Mesendoderm (in vitro differentiated cells): ENCODE data around the gene CLSTN1.

Experiments used
- DNase-seq: peaks from one replicate; pipeline ENCODE4 v3.0.0; 2013
- H2AK5ac ChIP-seq: 2 replicates; pipeline ENCODE4 v1.6.1; 2013; ENCODE audit warnings: low read length, inconsistent platforms
- H2BK120ac ChIP-seq: 2 replicates; pipeline ENCODE4 v1.6.1; 2013; ENCODE audit warnings: low read depth, mild to moderate bottlenecking, low read length, moderate library complexity, mixed read lengths
- H2BK15ac ChIP-seq: replicated peaks from 2 replicates; pipeline ENCODE4 v1.6.1; 2013; ENCODE audit warnings: low read depth, mild to moderate bottlenecking, moderate library complexity
- H2BK5ac ChIP-seq: 2 replicates; pipeline ENCODE4 v1.6.1; 2013; ENCODE audit warnings: low read length, inconsistent platforms
- H3K18ac ChIP-seq: 2 replicates; pipeline ENCODE4 v1.6.1; 2013; ENCODE audit warnings: mild to moderate bottlenecking, low read length, mixed read lengths
- H3K23ac ChIP-seq: one replicate; pipeline ENCODE4 v1.6.1; 2013; ENCODE audit warnings: low read length
- H3K27ac ChIP-seq: 2 replicates; pipeline ENCODE4 v1.5.1; 2013; ENCODE audit warnings: low read depth, mild to moderate bottlenecking, inconsistent platforms, low read length, moderate library complexity
- H3K27me3 ChIP-seq: 2 replicates; pipeline ENCODE4 v1.6.1; 2013; ENCODE audit warnings: low read length, control low read depth, mild to moderate bottlenecking, inconsistent platforms; ENCODE audit not compliant: insufficient read depth, poor library complexity
- H3K36me3 ChIP-seq: 2 replicates; pipeline ENCODE4 v1.6.1; 2013; ENCODE audit warnings: low read length, inconsistent platforms; ENCODE audit not compliant: control insufficient read depth, insufficient read depth
- H3K4ac ChIP-seq: one replicate; pipeline ENCODE4 v1.6.1; 2013; ENCODE audit warnings: low read depth, mild to moderate bottlenecking, low read length, moderate library complexity
- H3K4me1 ChIP-seq: 2 replicates; pipeline ENCODE4 v1.6.1; 2013; ENCODE audit warnings: low read depth, low read length, inconsistent platforms; ENCODE audit not compliant: control insufficient read depth
- H3K4me2 ChIP-seq: 2 replicates; pipeline ENCODE4 v1.6.1; 2013; ENCODE audit warnings: low read length
- H3K4me3 ChIP-seq: 2 replicates; pipeline ENCODE4 v1.5.1; 2013; ENCODE audit warnings: mild to moderate bottlenecking, low read length
- H3K56ac ChIP-seq: one replicate; pipeline ENCODE4 v1.6.1; 2013; ENCODE audit warnings: low read length
- H3K79me1 ChIP-seq: 2 replicates; pipeline ENCODE4 v1.6.1; 2013; ENCODE audit warnings: low read length, inconsistent platforms
- H3K79me2 ChIP-seq: 2 replicates; pipeline ENCODE4 v1.6.1; 2013; ENCODE audit warnings: mild to moderate bottlenecking, low read length; ENCODE audit not compliant: control insufficient read depth, insufficient read depth
- H3K9ac ChIP-seq: 2 replicates; pipeline ENCODE4 v1.6.1; 2013; ENCODE audit warnings: low read length, inconsistent platforms
- H4K5ac ChIP-seq: one replicate; pipeline ENCODE4 v1.6.1; 2013; ENCODE audit warnings: low read length
- H4K8ac ChIP-seq: one replicate; pipeline ENCODE4 v1.6.1; 2013; ENCODE audit warnings: low read depth, mild to moderate bottlenecking, control low read depth, low read length, moderate library complexity
- WGBS: extraction: QIAGEN DNeasy Blood & Tissue Kit; methylation state at CpG from one replicate; pipeline ENCODE4 v1.1.7; 2013; ENCODE audit warnings: low lambda C conversion rate, missing lambda C conversion rate; ENCODE audit not compliant: insufficient coverage; ENCODE audit errors: extremely low coverage; 5-methylcytosine and 5-hydroxymethylcytosine counted together

Gene CLSTN1

DNA sequence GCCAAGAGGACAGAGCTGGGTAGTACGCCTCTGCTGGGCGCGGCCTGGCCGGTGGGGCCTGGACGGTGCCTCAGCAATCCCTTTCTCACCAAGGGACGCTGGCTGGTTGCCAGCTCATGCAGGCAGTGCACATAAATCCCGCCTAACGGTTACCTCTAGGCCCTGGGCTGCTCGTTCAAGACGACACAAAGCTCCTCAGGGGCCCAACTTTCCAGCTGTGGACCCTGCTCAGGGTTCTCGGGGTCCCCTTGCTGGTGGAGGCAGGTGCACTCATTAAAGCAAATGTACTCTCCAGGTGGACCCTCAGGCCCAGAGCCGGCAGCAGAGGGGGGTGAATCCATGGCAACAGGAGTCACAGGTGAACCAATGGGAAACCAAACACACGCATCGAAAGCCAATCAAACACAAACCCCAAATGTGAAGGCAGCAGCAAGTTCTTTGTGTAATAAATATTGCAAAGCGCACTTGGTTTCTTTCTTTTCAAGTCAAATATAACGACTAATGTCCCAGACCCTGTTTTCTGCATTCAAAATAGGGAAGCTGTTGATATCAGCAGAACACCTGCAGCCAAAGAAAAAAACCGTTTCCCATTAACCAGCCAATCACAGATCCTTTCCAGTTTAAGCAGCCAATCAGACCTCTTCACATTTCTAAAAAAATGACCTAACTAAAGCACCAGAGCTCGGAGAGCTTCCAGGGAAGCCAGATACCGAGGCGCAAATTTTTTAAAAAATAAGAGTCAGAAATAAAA is 26.1 kb upstream of the CLSTN1 start:
- Histone ChIP-seq H3K36me3 (no peaks in the 10 kb centered on the region), H3K23ac (no peak overlapping the region), H3K4me3 (no peak overlapping the region), H2AK5ac (no peak overlapping the region), H3K79me1 (no peaks in the 10 kb centered on the region), H3K27me3 (no peaks in the 10 kb centered on the region), H3K4me2 (no peak overlapping the region), H3K4me1 (no peaks in the 10 kb centered on the region), H3K18ac (no peak overlapping the region), H3K79me2 (no peaks in the 10 kb centered on the region), H2BK15ac (no peak overlapping the region), H4K5ac (no peak overlapping the region), H3K4ac (no peak overlapping the region), H4K8ac (no peak overlapping the region), H3K9ac (no peak overlapping the region), H2BK5ac (no peak overlapping the region), H3K27ac (no peak overlapping the region), H3K56ac (no peak overlapping the region), H2BK120ac (no peak overlapping the region)
- peak; percentile 43 for DNase-seq
- no CpG with 5 or more reads among the region's 20 CpGs for WGBS

DNA sequence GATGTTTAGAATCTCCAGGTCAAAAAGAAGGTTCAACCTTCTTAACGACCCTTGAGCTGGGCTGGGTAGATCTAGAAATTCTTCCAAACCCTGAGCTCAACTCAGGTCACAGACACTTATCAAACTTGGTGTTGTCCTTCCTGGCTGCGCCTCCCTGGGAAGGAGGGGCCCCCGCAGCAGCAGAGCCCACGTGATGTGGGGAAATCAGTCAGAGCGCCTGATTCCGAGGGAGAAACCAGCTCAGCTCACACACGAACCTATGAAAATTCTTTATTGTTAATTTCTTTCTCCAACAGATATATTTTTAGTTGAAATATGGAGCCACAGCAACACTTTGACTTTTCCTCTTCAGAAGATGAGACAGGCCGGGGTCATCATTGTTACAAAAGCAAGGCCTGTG is 24.3 kb upstream of the CLSTN1 start:
- Histone ChIP-seq H2BK15ac (no peak overlapping the region), H3K9ac (no peak overlapping the region), H3K18ac (no peak overlapping the region), H4K8ac (no peak overlapping the region), H3K79me2 (no peaks in the 10 kb centered on the region), H2BK5ac (no peak overlapping the region), H3K27ac (no peak overlapping the region), H3K56ac (no peak overlapping the region), H4K5ac (no peak overlapping the region), H3K79me1 (no peaks in the 10 kb centered on the region), H3K4me1 (no peaks in the 10 kb centered on the region), H2AK5ac (no peak overlapping the region), H3K4me3 (no peak overlapping the region), H3K4ac (no peak overlapping the region), H3K27me3 (no peaks in the 10 kb centered on the region), H3K23ac (no peak overlapping the region), H2BK120ac (no peak overlapping the region), H3K4me2 (no peak overlapping the region), H3K36me3 (no peaks in the 10 kb centered on the region)
- no CpG with 5 or more reads among the region's 8 CpGs for WGBS
- DNase-seq, result no peak

DNA sequence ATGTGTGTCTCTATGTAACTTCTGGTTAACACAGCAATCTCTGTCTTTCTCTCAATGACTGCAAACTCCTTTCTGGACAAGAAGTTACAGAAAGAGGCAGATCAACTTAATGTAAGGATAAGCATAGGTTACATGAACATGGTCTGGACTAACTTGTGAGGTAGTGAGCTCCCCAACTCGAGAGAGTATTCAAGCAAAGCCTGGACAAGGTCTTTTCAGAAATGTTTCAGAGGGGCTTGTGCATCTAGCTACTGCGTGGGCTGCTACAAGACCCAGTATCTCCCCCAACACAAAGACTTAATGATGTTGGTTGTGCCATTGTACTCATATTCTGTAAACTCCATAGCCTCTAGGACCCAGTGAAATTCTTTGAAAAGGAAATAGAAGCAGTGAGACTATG is 23.5 kb upstream of the CLSTN1 start:
- H2BK120ac ChIP-seq, result no peak overlapping the region
- H3K4me3 ChIP-seq, result no peak overlapping the region
- H3K9ac ChIP-seq, result no peak overlapping the region
- no peak overlapping the region for H3K23ac ChIP-seq
- no peak overlapping the region for H3K27ac ChIP-seq
- no peak overlapping the region for H4K5ac ChIP-seq
- no peak overlapping the region for H4K8ac ChIP-seq
- no peak overlapping the region for H2AK5ac ChIP-seq
- H2BK15ac ChIP-seq, result no peak overlapping the region
- no peak for DNase-seq
- H3K18ac ChIP-seq, result no peak overlapping the region
- no peaks in the 10 kb centered on the region for H3K27me3 ChIP-seq
- H3K4me1 ChIP-seq, result no peaks in the 10 kb centered on the region
- H3K36me3 ChIP-seq, result no peaks in the 10 kb centered on the region
- no peak overlapping the region for H2BK5ac ChIP-seq
- H3K4ac ChIP-seq, result no peak overlapping the region
- H3K79me1 ChIP-seq, result no peaks in the 10 kb centered on the region
- WGBS, result no CpG with 5 or more reads among the region's 2 CpGs
- H3K56ac ChIP-seq, result no peak overlapping the region
- H3K4me2 ChIP-seq, result no peak overlapping the region
- no peaks in the 10 kb centered on the region for H3K79me2 ChIP-seq

DNA sequence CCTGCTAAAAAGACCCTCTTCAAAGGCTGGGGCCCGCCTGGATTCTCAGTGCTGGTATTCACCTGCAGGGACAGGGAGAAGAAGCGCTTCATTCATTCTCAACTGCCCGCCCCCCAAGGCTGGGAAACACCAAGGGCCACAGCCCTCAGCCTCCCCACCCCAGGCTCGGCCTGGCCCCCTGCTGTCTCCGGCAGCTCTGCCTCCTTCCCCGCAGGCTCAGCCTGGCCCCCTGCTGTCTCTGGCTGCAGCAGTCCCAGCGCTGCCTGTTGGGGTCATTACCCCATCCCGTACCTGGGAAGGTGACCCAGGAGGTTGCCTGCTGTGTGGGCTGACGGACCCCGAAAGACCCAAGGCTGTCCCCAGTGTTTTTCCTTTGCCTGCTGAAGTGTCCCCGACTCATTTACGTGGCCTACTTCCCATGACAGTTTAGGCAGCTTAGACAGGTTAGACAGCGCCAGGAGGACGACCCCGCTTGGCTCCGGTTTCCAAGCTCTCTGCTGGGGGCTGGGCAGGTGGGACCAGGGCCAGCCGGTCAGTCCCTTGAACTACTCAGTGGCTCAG is 22.9 kb upstream of the CLSTN1 start:
- Histone ChIP-seq H2AK5ac (no peak overlapping the region), H3K79me2 (no peaks in the 10 kb centered on the region), H3K4me2 (no peak overlapping the region), H3K18ac (no peak overlapping the region), H3K27me3 (no peaks in the 10 kb centered on the region), H3K4ac (no peak overlapping the region), H4K8ac (no peak overlapping the region), H3K23ac (no peak overlapping the region), H3K9ac (no peak overlapping the region), H3K27ac (no peak overlapping the region), H2BK120ac (no peak overlapping the region), H3K79me1 (no peaks in the 10 kb centered on the region), H2BK15ac (no peak overlapping the region), H3K4me1 (no peaks in the 10 kb centered on the region), H2BK5ac (no peak overlapping the region), H3K56ac (no peak overlapping the region), H3K4me3 (no peak overlapping the region), H3K36me3 (no peaks in the 10 kb centered on the region), H4K5ac (no peak overlapping the region)
- WGBS, result no CpG with 5 or more reads among the region's 17 CpGs
- no peak for DNase-seq

DNA sequence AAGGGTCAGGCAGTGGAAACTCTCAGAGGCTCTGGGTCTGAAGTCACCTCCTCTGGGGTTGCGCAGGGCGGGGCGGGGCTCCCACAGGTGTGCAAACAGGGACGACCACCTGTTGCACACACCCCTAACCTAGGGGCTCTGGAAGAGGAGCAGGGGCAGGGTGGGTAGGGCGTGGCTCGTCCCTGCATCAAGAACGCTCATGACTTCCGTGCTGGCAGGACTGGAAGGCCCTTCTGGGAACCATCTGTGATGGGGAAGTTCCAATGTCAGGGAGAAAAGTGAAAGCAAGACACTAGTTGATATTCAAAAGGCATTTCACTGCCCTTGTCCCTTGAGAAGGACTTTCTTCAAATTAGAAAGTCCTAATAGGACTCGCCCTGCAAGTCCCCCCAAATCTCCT is 22.1 kb upstream of the CLSTN1 start:
- Histone ChIP-seq H3K18ac (no peak overlapping the region), H3K23ac (no peak overlapping the region), H3K36me3 (no peaks in the 10 kb centered on the region), H3K27me3 (no peaks in the 10 kb centered on the region), H2BK5ac (no peak overlapping the region), H4K8ac (no peak overlapping the region), H3K27ac (no peak overlapping the region), H2BK120ac (no peak overlapping the region), H3K4me2 (no peak overlapping the region), H3K56ac (no peak overlapping the region), H3K79me1 (no peaks in the 10 kb centered on the region), H3K4me3 (no peak overlapping the region), H3K79me2 (no peaks in the 10 kb centered on the region), H3K4ac (no peak overlapping the region), H3K9ac (no peak overlapping the region), H4K5ac (no peak overlapping the region), H2AK5ac (no peak overlapping the region), H3K4me1 (no peaks in the 10 kb centered on the region), H2BK15ac (no peak overlapping the region)
- DNase-seq, result no peak
- WGBS, result no CpG with 5 or more reads among the region's 9 CpGs

DNA sequence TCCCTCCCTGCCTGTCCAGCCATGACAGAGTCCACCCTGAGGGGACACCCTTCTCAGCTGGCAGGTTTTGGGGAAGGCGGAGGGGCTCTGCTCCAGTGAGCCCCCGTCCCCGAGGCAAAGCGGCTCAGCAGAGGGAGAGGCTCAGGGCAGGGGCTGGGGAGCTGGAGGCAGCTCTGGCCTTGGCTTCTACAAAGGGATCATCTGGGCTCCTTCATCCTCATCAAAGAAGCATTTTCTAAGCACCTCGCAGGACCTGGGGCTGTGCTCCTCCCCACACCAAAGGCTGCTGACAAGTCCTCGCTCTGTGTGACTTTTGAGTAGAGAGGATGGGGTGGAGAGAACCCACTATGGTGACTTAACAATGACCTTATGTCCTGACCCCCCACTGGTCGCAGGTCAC is 21.0 kb upstream of the CLSTN1 start:
- Histone ChIP-seq H3K9ac (no peak overlapping the region), H2BK120ac (no peak overlapping the region), H2BK5ac (no peak overlapping the region), H3K56ac (no peak overlapping the region), H3K4me2 (no peak overlapping the region), H3K27ac (no peak overlapping the region), H4K8ac (no peak overlapping the region), H3K18ac (no peak overlapping the region), H2BK15ac (no peak overlapping the region), H4K5ac (no peak overlapping the region), H3K36me3 (no peaks in the 10 kb centered on the region), H2AK5ac (no peak overlapping the region), H3K23ac (no peak overlapping the region), H3K79me2 (no peaks in the 10 kb centered on the region), H3K4ac (no peak overlapping the region), H3K27me3 (no peaks in the 10 kb centered on the region), H3K79me1 (no peaks in the 10 kb centered on the region), H3K4me1 (no peaks in the 10 kb centered on the region), H3K4me3 (no peak overlapping the region)
- WGBS, result no CpG with 5 or more reads among the region's 7 CpGs
- no peak for DNase-seq
